Pulmonary artery endothelial cell (primary cell): ENCODE measurements around the gene UBTD1. TPM values are rescaled to one million over a fixed set of nuclear protein-coding genes. Genes with fewer than 3 reads are reported as not detected.

ENCODE experiments used
- DNase-seq: peaks from one replicate; pipeline ENCODE4 v3.0.0-alpha.2; 2011; ENCODE audit warnings: low read depth, low spot score
- total RNA-seq: library from RNA; depleted of rRNA; stranded (reverse); fragments of >200 nt; gene quantifications from 2 replicates; pipeline ENCODE4 v1.2.3, GENCODE V29; 2014

UBTD1 gene
- total RNA-seq, 1 donor from 2014 or later, result 58.4 TPM

DNA sequence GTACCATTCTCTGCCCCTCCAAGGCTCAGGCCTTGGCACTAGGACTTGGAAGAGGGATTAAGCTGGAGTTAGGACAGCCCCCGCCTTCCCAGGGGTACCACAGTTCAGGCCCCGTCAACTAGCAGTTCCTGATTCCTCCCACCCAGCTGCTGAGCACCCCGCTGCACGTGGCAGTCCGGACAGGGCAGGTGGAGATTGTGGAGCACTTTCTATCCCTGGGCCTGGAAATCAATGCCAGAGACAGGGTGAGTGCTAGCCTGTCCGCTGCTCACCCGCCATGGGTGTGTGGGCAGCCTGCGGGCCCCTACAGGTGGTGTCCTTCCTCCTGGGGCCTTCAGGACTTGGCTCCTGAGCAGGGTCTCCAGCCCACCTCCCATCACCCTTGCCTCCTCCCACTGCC lies 83.4 kb downstream of the UBTD1 start:
- DNase-seq, result no peak

GRCh38 chr10:97583476-97583875 lies 84.8 kb downstream of the UBTD1 start:
- no peak for DNase-seq

GRCh38 chr10:97584060-97584797 lies 85.5 kb downstream of the UBTD1 start, which contains the start of gene HOGA1:
TSS of gene HOGA1 (plus strand) at chr10:97584389. CDS start at chr10:97584704, 315 bp downstream.
- peak; percentile 13 for DNase-seq

- no peak for DNase-seq
Observed at GRCh38 chr10:97584798-97585438, 86.2 kb downstream of the UBTD1 start.

DNA sequence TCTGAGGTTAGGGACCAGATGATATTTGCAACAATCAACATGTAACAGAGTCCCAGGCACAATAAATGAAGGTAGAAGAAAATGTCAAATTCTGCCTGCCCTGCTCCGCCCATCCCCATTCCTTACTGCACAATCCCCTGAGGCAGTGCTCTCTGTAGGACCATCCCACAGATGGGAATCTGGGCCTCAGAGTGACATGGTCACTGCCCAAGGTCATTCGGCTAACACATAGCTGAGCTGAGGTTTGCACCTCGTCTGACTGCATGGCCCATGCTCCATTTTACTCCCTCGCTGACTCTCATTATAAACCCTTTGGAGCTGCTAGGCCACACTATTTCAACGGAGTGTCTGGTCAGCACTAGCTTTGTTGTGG lies 86.7 kb downstream of the UBTD1 start:
- DNase-seq, result no peak

- no peak for DNase-seq
Observed at GRCh38 chr10:97587183-97587582, 88.5 kb downstream of the UBTD1 start.

DNA sequence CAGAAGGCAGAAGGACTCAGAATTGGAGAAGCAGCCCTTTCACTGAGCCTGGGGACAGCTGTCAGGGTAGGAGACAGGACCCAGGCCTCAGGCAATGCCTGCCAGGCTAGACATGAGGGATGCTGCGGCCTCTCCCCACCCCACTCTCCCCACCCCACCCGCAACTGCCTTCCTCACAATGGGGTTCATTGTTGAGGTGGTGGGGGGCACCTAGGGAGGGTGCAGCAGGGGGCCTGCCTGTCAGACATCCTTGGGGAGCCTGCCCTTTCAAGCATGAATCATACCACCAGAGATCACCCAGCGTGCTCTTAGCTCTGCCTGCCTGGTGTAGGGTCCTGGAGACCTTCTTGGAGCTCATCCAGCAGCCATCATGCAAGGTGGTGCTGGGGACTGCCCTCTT lies 90.8 kb downstream of the UBTD1 start, which contains the start of gene C10orf62:
TSS of gene C10orf62 (plus strand) at position 243 of the 400 bp plus-strand sequence. CDS start 177 bp downstream, outside the sequence.
- DNase-seq, result no peak

GRCh38 chr10:97590082-97590747 lies 91.5 kb downstream of the UBTD1 start:
- DNase-seq, result no peak

GRCh38 chr10:97590748-97591495 lies 92.2 kb downstream of the UBTD1 start:
- DNase-seq, result no peak

GRCh38 chr10:97593421-97593820 lies 94.7 kb downstream of the UBTD1 start:
- no peak for DNase-seq

DNA sequence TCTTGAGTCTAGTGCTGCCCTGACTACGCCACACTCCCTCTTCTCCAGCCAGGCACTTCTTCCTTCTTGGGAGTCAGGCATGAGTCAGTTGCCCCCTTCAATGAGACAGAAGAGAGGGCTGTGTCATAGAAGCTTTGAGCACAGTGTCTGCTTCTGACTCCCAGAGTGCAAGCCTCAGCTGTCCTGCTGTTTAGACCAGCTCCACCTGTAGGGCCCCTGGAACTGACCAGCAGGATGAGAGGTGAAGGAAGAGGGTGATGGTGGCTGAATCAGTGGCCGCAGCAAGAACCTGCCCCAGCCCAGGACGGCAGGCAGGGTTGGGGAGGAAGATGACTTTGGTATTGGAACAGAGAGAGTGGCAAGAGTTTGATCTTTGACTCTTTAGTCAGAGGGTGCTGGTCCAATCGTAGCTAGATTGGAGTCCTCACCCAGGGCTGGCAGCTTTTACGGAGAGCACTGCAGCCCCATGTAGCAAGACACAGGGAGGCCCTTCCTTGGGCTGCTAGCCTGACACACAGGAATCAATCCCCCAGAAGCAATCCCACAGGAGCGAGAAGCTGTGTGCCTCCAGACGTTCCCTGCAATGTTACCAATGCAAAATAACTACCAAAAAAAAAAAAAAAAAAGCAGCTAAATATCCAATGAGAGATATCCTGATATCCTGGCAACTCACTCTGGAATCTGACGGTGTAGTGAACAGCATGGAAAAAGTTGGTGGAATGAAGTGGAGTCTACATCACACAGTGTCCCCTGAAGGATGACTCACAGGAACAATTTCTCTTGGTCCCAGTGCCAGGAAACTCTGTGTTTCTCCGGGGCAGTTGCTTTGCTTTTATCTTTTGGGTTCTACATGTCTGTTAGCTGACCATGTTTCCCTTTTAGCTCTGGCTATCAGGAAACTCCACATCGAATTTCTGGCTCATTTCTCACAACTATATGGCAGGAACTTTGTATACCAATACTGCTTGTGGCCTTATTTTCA lies 97.7 kb downstream of the UBTD1 start:
- peak; percentile 94 for DNase-seq

GRCh38 chr10:97597778-97598177 lies 99.1 kb downstream of the UBTD1 start:
- no peak for DNase-seq

DNA sequence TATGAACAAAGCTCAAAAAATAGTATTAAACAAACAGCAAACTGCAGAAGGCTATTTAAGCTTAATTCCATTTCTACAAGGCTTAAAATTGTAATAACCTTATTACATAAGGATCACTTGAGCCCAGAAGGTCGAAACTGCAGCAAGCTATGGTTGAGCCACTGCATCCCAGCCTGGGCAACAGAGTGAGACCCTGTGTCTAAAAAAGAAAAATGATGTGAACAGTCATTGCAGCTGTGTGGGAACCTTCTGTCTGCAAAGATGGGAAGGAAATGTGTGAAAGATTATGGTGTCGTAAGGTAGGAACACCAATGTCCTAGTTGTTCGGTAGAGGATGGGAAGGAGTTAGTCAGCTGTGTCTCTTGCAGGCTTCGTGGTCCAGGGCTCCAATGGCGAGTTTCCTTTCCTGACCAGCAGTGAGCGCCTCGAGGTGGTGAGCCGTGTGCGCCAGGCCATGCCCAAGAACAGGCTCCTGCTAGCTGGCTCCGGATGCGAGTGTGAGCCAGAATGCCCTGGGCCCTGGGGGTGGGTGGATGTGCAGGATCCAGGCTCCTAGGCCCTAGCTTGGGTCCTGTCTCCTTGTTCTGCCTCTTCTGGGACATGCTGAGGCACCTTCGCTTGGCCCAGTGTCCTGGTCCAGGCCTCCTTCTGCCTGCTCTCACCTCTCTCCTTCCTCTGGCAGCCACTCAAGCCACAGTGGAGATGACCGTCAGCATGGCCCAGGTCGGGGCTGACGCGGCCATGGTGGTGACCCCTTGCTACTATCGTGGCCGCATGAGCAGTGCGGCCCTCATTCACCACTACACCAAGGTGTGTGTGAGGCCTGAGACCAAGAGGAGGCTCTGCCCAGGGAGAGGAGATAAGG lies 99.9 kb downstream of the UBTD1 start:
- no peak for DNase-seq

- no peak for DNase-seq
Observed at GRCh38 chr10:97599272-97599619, 100.5 kb downstream of the UBTD1 start.

GRCh38 chr10:97600616-97601015 lies 101.9 kb downstream of the UBTD1 start:
- no peak for DNase-seq

DNA sequence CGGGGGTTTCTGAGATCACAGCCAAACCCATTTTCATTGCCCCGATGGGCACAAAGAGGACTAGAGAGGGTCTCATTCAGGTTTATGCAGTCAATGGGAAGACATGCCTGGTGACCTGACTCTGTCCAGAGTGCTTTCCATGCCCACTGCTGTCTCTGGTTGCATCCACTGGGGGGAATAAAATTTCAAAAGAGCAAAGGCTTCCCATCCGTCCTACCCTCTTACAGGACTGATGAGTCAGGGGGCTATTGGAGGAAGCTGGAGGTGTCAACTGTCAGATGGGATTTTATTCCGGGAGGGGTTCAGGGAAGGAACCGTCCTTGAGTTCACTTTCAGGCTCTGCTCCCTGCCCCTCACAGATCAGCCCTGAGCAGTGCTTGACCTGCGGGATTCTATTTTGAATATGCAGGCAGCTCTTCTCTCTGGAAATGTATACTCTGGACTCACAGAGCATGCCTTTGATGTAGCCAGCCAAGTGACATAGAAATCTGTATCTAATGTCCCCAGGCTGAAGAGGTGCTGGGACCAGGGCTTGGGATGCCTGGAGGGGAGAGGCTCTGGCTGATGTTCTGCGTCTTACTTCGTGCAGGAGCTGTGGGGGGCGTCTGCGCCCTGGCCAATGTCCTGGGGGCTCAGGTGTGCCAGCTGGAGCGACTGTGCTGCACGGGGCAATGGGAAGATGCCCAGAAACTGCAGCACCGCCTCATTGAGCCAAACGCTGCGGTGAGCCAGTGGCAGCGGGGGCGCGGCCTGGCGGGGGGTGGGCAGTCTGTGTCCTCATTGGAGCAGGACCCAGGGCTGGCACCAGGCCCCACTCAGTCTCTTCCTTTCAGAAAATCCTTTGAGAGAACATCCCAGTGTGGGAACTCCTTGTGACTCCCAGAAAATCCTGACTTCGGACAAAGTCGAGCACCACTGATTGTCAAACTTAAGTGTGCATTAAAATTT lies 102.8 kb downstream of the UBTD1 start:
- DNase-seq, result no peak

- no peak for DNase-seq
Observed at GRCh38 chr10:97607095-97607636, 108.4 kb downstream of the UBTD1 start.

GRCh38 chr10:97608991-97609561 lies 110.4 kb downstream of the UBTD1 start:
- DNase-seq, result no peak
